ENCODE measurements around the gene PLOD1.

Gene PLOD1

DNA sequence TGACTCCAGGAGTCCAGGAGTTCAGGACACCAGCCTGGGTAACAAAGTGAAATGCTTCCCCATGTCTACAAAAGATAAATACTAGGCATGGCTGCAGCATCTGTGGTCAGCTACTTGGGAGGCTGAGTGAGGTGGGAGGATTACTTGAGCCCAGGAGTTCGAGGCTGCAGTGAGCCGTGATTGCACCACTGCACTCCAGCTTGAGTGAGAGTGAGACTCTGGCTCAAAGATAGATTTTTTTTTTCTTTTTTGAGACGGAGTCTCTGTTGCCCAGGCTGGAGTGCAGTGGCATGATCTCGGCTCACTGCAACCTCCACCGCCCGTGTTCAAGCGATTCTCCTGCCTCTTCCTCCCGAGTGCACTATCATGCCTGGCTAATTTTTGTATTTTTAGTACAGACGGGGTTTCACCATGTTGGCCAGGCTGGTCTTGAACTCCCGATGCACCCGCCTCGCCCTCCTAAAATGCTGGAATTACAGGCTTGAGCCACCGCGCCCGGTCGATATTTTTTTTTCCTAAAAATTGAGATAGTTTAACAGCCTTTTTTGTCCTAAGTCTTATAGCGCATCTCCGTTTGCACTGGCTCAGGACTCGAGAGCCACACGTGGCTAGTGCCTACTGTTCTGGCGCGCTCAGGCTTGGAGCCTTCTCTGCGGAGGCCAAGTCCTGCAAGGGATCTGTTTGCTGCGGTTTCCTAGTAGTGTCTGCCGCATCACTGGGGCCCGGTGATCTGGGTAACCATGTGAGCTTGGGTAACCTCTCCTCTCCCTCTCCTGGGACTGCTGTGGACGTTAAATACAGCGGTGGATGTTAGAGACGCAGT lies 44.7 kb downstream of the PLOD1 start:
- no peak for DNase-seq (ENCODE audit: low read depth)
- TF ChIP-seq, protein P1, sequence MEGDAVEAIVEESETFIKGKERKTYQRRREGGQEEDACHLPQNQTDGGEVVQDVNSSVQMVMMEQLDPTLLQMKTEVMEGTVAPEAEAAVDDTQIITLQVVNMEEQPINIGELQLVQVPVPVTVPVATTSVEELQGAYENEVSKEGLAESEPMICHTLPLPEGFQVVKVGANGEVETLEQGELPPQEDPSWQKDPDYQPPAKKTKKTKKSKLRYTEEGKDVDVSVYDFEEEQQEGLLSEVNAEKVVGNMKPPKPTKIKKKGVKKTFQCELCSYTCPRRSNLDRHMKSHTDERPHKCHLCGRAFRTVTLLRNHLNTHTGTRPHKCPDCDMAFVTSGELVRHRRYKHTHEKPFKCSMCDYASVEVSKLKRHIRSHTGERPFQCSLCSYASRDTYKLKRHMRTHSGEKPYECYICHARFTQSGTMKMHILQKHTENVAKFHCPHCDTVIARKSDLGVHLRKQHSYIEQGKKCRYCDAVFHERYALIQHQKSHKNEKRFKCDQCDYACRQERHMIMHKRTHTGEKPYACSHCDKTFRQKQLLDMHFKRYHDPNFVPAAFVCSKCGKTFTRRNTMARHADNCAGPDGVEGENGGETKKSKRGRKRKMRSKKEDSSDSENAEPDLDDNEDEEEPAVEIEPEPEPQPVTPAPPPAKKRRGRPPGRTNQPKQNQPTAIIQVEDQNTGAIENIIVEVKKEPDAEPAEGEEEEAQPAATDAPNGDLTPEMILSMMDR (conservative IDR thresholded peaks at IDR 0.05; ENCODE audit: low read depth, low read length), result no peak
- peak overlapping the region; percentile 90 for H3K4me3 ChIP-seq (ENCODE audit: low read depth, low read length)

DNA sequence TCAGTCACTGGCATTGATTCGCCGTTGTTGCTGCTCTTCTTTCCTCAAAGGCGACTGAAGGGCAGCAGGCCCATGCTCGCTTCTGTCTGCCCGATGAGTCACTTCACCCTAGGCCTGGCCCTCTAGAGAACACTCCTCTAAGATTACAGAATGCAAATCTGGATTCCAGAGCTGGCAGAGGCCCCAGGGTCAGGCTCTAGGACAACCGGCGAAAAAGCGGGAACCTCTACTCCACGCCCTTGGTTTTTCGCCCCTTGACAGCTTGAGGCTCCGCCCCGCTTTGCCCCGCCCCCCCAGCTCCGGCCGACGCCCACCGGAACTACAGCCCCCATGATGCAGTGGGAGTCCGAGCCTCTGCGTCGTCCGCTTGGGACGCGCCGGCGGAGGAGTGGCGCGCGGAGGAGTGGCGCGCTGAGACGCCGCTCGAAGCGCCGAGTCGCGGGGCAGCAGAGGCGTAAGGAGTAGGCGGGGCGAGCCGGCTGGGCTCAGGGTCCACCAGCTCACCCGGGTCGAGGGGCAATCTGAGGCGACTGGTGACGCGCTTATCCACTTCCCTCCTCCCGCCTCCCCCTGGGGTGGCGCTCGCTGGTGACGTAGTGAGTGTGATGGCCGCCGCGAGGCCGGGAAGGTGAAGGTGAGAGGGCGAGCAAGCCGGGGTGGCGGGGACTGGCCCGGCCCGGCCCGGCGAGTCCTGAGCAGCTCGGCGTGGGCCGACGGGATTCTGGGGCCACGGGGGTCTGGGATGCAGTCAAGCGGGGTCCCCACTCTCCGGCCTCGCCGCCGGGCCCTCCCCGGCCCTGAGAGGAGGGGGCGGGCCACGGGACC lies 45.5 kb downstream of the PLOD1 start, which contains the start of gene MFN2:
TSS of gene MFN2 (plus strand) at position 594 of the 825 bp plus-strand sequence. CDS start 8,725 bp downstream, outside the sequence.
- DNase-seq (ENCODE audit: low read depth), result peak; percentile 98
- H3K4me3 ChIP-seq (ENCODE audit: low read depth, low read length), result peak within 1 kb of the TSS; percentile 90
- TF ChIP-seq, protein P1 (conservative IDR thresholded peaks at IDR 0.05; ENCODE audit: low read depth, low read length), result no peak

DNA sequence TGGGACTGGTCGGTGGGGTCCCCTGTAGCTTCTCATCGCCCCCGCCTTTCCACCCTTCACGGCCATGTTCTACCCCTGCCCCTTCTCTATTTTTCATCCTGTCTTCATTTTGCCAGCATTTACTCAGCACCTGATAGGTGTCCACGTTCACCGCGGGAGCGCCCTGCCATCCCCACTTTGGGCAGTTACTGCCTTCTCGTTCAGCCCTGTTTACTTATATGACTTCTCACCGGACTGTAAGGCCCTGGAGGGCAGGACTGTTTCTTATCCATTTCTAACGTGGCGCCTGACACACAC lies 46.1 kb downstream of the PLOD1 start:
- H3K4me3 ChIP-seq (ENCODE audit: low read depth, low read length), result peak overlapping the region; percentile 90
- TF ChIP-seq, protein P1 (conservative IDR thresholded peaks at IDR 0.05; ENCODE audit: low read depth, low read length), result no peak
- peak; percentile 9 for DNase-seq (ENCODE audit: low read depth)

DNA sequence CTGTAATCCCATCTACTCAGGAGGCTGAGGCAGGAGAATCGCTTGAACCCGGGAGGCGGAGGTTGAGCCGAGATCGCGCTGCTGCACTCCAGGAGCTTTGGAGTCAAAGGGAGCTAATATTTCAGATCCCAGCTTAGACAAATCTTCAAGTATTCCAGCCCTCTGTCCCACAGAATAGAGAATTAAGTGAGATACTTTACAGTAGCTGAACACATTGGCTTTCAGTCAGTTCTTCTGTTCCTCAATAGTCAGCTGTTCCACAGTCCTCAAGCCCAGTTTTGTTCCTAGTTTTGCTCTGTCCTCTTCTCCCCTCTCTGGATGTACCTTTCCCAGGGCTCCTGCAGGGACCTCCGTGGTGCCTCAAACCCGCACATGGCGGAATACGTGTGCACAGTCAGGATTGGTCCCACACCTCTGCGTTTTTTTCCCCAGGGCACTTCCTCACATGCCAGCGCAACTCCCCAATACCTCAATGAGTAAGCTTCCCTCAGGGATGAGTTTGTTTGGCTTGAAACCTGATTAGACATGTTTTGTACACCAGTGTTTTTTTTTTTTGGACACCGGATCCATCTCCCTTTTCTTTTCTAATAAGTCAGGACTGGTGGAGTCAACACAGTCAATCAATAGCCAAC lies 47.0 kb downstream of the PLOD1 start:
- TF ChIP-seq, protein P1 (conservative IDR thresholded peaks at IDR 0.05; ENCODE audit: low read depth, low read length), result no peak
- peak overlapping the region; percentile 90 for H3K4me3 ChIP-seq (ENCODE audit: low read depth, low read length)
- no peak for DNase-seq (ENCODE audit: low read depth)

DNA sequence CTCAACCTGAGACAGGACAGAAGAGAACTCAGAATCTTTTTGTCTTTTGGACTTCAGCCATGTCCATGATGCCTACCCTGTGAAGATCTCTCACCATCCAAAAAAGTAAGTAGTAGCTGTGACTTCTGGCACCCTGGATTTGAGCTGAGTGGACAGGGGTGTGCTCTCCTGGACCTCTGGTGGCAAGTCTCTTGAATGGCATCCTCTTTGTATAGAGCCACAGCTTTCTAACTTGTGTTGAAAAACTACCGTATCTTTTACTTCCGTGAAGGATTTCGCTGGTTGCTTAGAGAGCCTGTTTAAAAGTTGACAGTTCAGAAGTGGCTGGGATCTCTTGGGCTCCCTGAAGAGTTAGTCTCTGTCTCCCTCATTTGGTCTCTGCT lies 47.5 kb downstream of the PLOD1 start:
- DNase-seq (ENCODE audit: low read depth), result no peak
- no peak overlapping the region for H3K4me3 ChIP-seq (ENCODE audit: low read depth, low read length)
- TF ChIP-seq, protein P1 (conservative IDR thresholded peaks at IDR 0.05; ENCODE audit: low read depth, low read length), result no peak

DNA sequence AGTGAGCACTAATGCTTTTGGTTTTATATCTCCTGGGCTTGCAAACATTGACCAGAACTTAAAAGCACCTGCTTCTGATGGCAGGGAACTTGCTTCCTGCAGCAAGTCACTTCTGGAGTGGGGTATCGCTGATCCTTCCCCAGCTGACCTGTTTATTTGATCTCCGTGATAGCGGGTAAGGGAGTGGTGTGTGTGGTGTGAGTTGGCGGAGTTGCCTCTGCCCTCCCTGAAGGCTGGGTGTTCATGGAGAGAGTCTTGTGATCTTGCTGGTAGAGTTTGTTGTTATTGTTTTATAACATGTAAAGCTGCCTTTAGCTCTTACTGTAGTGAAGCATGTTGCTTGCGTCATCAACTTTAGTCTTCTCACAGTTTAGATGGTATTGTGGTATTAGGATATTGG lies 49.6 kb downstream of the PLOD1 start:
- DNase-seq (ENCODE audit: low read depth), result peak; percentile 21
- H3K4me3 ChIP-seq (ENCODE audit: low read depth, low read length), result no peak overlapping the region
- TF ChIP-seq, protein P1 (conservative IDR thresholded peaks at IDR 0.05; ENCODE audit: low read depth, low read length), result no peak

All from choroid plexus epithelial cell (primary cell).